RWPE1 (cell line): ENCODE measurements around the gene TMEM117.

ENCODE experiments used
- CTCF ChIA-PET: fragments of 350-600 bp; sonication (Branson Sonifier 250); formaldehyde crosslinking; extraction: SDS; loops from one replicate; lab custom pipeline; 2021; lab: Yijun Ruan, JAX
- POLR2A ChIA-PET: fragments of 400-600 bp; formaldehyde crosslinking; extraction: SDS; loops from one replicate; lab custom pipeline; 2020; ENCODE audit warnings: antibody characterized with exemption; ENCODE audit not compliant: low non-redundant PET; lab: Yijun Ruan, JAX
- DNase-seq: peaks from one replicate; pipeline ENCODE4 v3.0.0; 2012; ENCODE audit warnings: low spot score
- H3K27ac ChIP-seq: fragments of 450-650 bp; 2 replicates; pipeline ENCODE4 v1.5.1; 2017
- CTCF ChIP-seq: fragments of 450-650 bp; conservative IDR thresholded peaks from 2 replicates; pipeline ENCODE4 v1.5.1; 2017; ENCODE audit warnings: low read depth, mild to moderate bottlenecking

TMEM117 gene

GRCh38 chr12:44389038-44389437 lies 553.2 kb downstream of the TMEM117 start:
- DNase-seq, result no peak
- H3K27ac ChIP-seq, result no peak overlapping the region
- no peak for TF ChIP-seq CTCF
- CTCF ChIA-PET, result no interaction called here
- POLR2A ChIA-PET, result no interaction called here

DNA sequence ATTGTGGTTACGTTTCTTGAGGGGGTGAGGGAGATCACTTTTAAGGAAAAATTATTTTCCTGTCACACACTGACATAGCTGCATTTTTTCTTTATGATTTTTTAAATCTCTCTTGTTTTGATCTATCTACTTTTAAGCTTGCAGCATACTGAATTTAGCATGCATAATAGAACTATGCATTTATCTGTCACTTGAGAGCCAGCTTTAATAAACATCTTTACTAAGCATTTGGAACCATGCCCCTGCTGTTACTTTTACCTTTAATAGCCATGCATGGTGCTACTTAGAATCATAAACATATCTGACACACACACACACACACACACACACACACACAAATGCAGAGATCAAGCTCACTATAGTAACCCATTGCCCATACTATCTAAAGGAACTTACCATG lies 554.0 kb downstream of the TMEM117 start:
- no peak for TF ChIP-seq CTCF

GRCh38 chr12:44397631-44398030 lies 561.8 kb downstream of the TMEM117 start:
- no peak for DNase-seq
- H3K27ac ChIP-seq, result no peak overlapping the region
- no peak for TF ChIP-seq CTCF
- POLR2A ChIA-PET, result no interaction called here
- CTCF ChIA-PET, result interaction anchor here (0.7 kb wide), 1 partner anchor 1278 kb away, joined by 3 read pairs; no protein-coding TSS in a partner anchor

More for the DNA sequence above, 554.0 kb downstream of the TMEM117 start:
- H3K27ac ChIP-seq, result no peak overlapping the region
- DNase-seq, result no peak
- POLR2A ChIA-PET, result interaction anchor here (0.5 kb wide), 1 partner anchor 82 kb away, joined by 6 read pairs; no protein-coding TSS in a partner anchor
- CTCF ChIA-PET, result interaction anchor here (0.6 kb wide), 1 partner anchor 375 kb away, joined by 6 read pairs; no protein-coding TSS in a partner anchor

DNA sequence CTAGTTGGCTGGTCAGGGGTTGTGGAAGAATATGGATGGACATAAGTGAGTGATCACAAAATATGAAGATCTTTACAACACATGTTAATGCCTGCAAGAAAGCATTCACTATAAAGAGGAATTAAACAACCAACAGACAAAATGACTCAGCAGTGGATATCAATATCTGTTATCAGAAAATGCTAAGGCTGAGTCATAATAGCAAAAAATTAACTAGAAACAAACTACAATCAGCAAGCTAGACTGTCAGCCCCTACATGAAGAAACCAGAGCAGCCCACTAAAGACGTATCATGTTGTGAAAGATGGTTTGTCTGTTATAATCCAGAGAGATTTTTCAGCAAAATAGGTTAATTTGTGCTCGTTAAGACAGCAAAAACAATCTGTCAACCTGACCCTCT lies 567.3 kb downstream of the TMEM117 start:
- no peak overlapping the region for H3K27ac ChIP-seq
- ChIA-PET POLR2A (no interaction called here), CTCF (no interaction called here)
- DNase-seq, result no peak
- TF ChIP-seq CTCF, result no peak

- CTCF ChIA-PET, result no interaction called here
- no peak overlapping the region for H3K27ac ChIP-seq
- DNase-seq, result no peak
- no peak for TF ChIP-seq CTCF
- POLR2A ChIA-PET, result no interaction called here
Observed at GRCh38 chr12:44405297-44405696, 569.4 kb downstream of the TMEM117 start.

GRCh38 chr12:44422559-44422958 lies 586.7 kb downstream of the TMEM117 start:
- no peak for DNase-seq
- TF ChIP-seq CTCF, result no peak
- ChIA-PET POLR2A (no interaction called here), CTCF (no interaction called here)
- no peak overlapping the region for H3K27ac ChIP-seq

DNA sequence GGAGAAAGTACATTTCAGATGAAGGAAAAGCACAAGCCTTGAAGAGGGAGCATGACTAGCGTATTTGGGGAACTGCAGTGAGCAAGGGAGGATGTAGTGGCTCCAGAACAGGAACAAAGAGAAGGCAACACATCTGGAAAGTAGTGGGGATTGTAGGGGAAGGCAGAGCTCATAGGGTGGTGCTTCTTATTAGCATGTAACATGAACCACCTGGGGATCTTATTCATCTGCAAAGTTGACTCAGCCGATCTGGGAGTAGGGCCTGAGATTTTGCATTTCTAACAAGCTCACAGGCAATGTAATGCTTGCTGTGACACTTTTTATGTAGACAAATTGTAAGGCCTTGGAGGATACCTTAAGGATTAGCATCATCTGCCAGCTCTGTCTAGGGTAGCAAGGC lies 592.9 kb downstream of the TMEM117 start:
- ChIA-PET CTCF (no interaction called here), POLR2A (no interaction called here)
- no peak overlapping the region for H3K27ac ChIP-seq
- no peak for TF ChIP-seq CTCF
- no peak for DNase-seq
